Loucy (cell line): ENCODE results near the gene MYMK.

Source experiments
- CTCF ChIP-seq: fragments of 200-600 bp; sonication (generic); conservative IDR thresholded peaks from 2 replicates; pipeline ENCODE4 v1.5.1; 2014; ENCODE audit warnings: mild to moderate bottlenecking, antibody characterized with exemption, low read length
- EZH2phosphoT487 ChIP-seq: fragments of 200-600 bp; IDR thresholded peaks from 2 replicates; pipeline ENCODE4 v1.6.1; 2018; ENCODE audit warnings: antibody characterized with exemption, mild to moderate bottlenecking, moderate library complexity, borderline replicate concordance

GRCh38 chr9:133553123-133553522 lies 28.4 kb upstream of the MYMK start:
- TF ChIP-seq CTCF = no peak
- TF ChIP-seq EZH2phosphoT487 = no peak
